Measurements from ENCODE around the gene UGT1A8.
A peak's percentile ranks its signal among the peaks of the same experiment; 100 is the strongest.
"Not testable (repeated sequence)": the region's sequence is repeated elsewhere in the genome, so short reads cannot be mapped to it uniquely, and the experiment has no call there.

The UGT1A8 gene

DNA sequence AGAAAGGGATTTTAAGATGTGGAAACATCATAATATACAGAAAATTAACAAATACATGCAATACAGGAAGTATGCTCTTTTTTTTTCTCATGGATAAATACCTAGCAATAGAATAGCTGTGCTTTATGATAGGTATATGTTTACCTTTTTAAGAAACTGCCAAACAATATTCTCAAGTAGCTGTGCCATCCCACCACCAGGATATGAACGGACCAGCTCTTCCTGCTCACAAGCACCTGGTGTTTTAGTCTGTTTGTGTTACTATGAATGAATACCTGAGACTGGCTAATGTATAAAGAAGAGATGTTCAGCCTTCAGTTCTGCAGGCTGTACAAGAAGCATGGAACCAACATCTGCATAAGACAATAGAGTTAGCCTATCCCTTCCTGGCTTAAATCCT is 19.9 kb upstream of the UGT1A8 start:
- no peak overlapping the region for H3K9ac ChIP-seq
- no peak overlapping the region for H3K27ac ChIP-seq
- H3K4me2 ChIP-seq, result no peak overlapping the region
- no peaks in the 10 kb centered on the region for H3K36me3 ChIP-seq
- peaks cover 0 to 10% (median 4%) of the 10 kb centered on the region in 11 experiments; a peak in 14 of 22 replicates for H3K9me3 ChIP-seq (replicated peaks in 1 of 11)
- H3K4me3 ChIP-seq, result no peak overlapping the region
- no peaks in the 10 kb centered on the region for H4K20me1 ChIP-seq
- H3K27me3 ChIP-seq, result no peaks in the 10 kb centered on the region
- H3K4me1 ChIP-seq, result peaks cover 7 to 17% (median 11%) of the 10 kb centered on the region in 10 experiments; a peak in 18 of 20 replicates
- TF ChIP-seq Cebpa-rat (IDR thresholded peaks at IDR 0.05), result no peak

DNA sequence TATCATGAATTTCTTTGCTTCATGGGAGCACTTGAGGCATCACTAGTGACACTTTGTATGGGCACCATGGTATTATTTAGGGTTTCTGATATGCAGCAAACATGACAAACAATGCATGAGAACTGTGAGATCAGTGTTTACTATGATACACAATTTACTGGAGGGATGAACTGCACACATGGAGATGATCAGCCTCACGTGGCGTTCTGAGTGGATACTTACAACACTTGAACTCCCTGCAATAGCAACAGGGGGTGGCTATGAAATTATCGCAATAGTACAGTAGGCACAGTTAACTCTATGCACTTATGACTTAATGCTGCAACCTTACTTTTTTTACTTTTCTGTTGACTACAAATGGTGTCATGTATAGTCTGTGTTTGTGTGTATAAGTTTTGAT is 18.5 kb upstream of the UGT1A8 start:
- H3K9ac ChIP-seq, result no peak overlapping the region
- no peaks in the 10 kb centered on the region for H3K27me3 ChIP-seq
- peaks cover 0 to 24% (median 16%) of the 10 kb centered on the region in 11 experiments; a peak in 20 of 22 replicates for H3K9me3 ChIP-seq (replicated peaks in 1 of 11)
- H4K20me1 ChIP-seq, result no peaks in the 10 kb centered on the region
- no peak overlapping the region for H3K4me3 ChIP-seq
- H3K36me3 ChIP-seq, result no peaks in the 10 kb centered on the region
- TF ChIP-seq Cebpa-rat (IDR thresholded peaks at IDR 0.05), result no peak
- H3K4me1 ChIP-seq, result peaks cover 0 to 9% (median 3%) of the 10 kb centered on the region in 10 experiments; a peak in 8 of 20 replicates
- no peak overlapping the region for H3K4me2 ChIP-seq
- H3K27ac ChIP-seq, result no peak overlapping the region

DNA sequence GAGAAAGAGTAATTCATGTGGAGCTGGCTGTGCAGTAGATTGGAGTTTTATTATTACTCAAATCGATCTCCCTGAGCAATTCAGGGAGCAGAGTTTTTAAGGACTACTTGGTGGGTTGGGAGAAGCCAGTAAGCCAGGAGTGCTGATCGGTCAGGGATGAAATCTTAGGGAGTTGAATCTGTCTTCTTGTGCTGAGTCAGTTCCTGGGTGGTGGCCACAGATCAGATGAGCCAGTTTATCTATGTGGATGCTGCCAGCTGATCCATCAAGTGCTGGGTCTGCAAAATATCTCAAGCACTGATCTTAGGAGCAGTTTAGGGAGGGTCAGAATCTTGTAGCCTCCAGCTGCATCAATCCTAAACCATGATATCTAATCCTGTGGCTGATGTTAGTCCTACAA is 17.0 kb upstream of the UGT1A8 start:
- Histone ChIP-seq H3K27me3 (no peaks in the 10 kb centered on the region), H3K27ac (no peak overlapping the region), H3K4me1 (peaks cover 0 to 9% (median 2%) of the 10 kb centered on the region in 10 experiments; a peak in 5 of 20 replicates), H3K9ac (no peak overlapping the region), H3K4me2 (peak overlapping the region in 3 of 11 experiments; percentile 22 to 50 (median 44); a peak in 6 of 22 replicates), H4K20me1 (no peaks in the 10 kb centered on the region), H3K9me3 (replicated peaks in 1 of 11) (peaks cover 0 to 26% (median 14%) of the 10 kb centered on the region in 11 experiments; a peak in 20 of 22 replicates), H3K36me3 (no peaks in the 10 kb centered on the region), H3K4me3 (no peak overlapping the region)
- no peak for TF ChIP-seq Cebpa-rat (IDR thresholded peaks at IDR 0.05)

DNA sequence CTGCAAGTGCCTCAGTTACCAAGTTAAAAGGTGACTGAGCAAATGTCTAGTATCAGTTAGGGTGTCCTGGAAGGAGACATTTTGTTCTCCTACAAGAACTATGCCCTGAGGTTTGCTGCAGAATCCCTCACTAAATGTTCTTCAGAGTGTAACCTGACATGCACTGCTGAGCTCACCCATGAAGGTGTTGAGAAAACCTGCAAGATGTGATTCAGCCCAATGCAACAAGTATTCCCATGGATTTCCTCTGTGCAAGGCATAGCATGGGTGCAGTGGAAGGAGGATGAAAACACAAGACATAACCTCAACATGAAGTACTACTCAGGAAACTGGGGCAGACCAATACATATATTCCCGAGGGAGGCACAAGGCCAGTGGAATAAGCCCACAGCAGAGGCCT is 15.4 kb upstream of the UGT1A8 start:
- Histone ChIP-seq H3K27ac (no peak overlapping the region), H3K9me3 (replicated peaks in 1 of 11) (peaks cover 0 to 23% (median 13%) of the 10 kb centered on the region in 11 experiments; a peak in 20 of 22 replicates), H3K36me3 (no peaks in the 10 kb centered on the region), H3K4me3 (no peak overlapping the region), H4K20me1 (no peaks in the 10 kb centered on the region), H3K4me2 (no peak overlapping the region; a peak in 1 of 22 replicates), H3K27me3 (no peaks in the 10 kb centered on the region), H3K9ac (no peak overlapping the region), H3K4me1 (peaks cover 0 to 9% (median 2%) of the 10 kb centered on the region in 10 experiments; a peak in 5 of 20 replicates)
- no peak for TF ChIP-seq Cebpa-rat (IDR thresholded peaks at IDR 0.05)

DNA sequence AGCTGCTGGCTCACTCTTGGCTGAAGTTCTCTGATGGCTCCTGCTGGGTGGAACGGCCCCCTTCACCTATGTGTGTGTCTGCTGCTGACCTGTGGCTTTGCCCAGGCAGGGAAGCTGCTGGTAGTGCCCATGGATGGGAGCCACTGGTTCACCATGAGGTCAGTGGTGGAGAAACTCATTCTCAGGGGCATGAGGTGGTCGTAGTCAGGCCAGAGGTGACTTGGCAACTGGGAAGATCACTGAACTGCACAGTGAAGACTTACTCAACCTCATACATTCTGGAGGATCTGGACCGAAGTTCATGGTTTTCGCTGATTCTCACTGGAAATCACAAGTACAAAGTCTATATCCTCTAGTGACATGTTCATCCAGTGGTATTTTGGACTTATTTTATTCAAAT is 13.9 kb upstream of the UGT1A8 start:
- peaks cover 0 to 9% (median 2%) of the 10 kb centered on the region in 10 experiments; a peak in 5 of 20 replicates for H3K4me1 ChIP-seq
- no peaks in the 10 kb centered on the region for H3K36me3 ChIP-seq
- no peaks in the 10 kb centered on the region for H4K20me1 ChIP-seq
- no peak overlapping the region for H3K4me3 ChIP-seq
- H3K27me3 ChIP-seq, result no peaks in the 10 kb centered on the region
- H3K9ac ChIP-seq, result no peak overlapping the region
- TF ChIP-seq Cebpa-rat (IDR thresholded peaks at IDR 0.05), result no peak
- H3K27ac ChIP-seq, result no peak overlapping the region
- H3K4me2 ChIP-seq, result no peak overlapping the region
- peaks cover 0 to 23% (median 13%) of the 10 kb centered on the region in 11 experiments; a peak in 20 of 22 replicates for H3K9me3 ChIP-seq (replicated peaks in 1 of 11)

DNA sequence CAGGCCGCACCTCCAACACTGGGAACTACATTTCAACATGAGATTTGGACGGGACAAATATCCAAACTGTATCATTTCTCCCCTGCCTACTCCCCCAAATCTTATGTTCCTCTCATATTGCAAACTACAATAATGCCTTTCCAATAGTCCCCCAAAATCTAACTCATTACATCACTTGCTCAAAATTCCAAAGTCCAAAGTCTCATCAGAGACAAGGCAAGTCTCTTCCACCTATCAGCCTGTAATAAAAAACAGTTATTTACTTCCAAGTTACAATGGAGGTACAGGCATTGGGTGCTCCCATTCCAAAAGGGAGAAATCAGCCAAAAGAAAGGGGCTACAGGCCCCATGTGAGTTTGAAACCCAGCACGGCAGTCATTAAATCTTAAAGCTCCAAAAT is 12.6 kb upstream of the UGT1A8 start:
- Histone ChIP-seq H3K4me3 (no peak overlapping the region), H4K20me1 (no peaks in the 10 kb centered on the region), H3K27ac (no peak overlapping the region), H3K9ac (no peak overlapping the region), H3K36me3 (no peaks in the 10 kb centered on the region), H3K4me1 (peaks cover 0 to 9% (median 2%) of the 10 kb centered on the region in 10 experiments; a peak in 5 of 20 replicates), H3K27me3 (no peaks in the 10 kb centered on the region), H3K4me2 (no peak overlapping the region), H3K9me3 (replicated peaks in 1 of 11) (peaks cover 0 to 30% (median 14%) of the 10 kb centered on the region in 11 experiments; a peak in 20 of 22 replicates)
- TF ChIP-seq Cebpa-rat (IDR thresholded peaks at IDR 0.05), result no peak

DNA sequence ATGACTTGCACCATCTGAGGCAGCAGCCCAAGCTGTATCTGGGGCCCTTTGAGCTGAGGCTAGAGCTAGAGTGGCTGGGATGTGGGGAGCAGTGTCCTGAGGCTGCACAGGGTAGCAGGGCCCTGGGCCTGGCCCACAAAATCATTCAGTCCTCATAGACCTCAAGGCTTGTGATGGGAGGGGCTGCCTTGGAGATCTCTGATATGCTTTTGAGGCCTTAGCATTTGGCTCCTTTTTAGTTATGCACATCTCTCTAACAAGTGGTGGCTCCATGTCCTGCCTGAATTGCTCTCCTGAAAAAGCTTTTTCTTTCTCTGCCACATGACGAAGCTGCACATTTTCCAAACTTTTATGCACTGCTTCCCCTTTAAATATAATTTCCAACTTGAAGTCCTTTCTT is 11.8 kb upstream of the UGT1A8 start:
- H3K27me3 ChIP-seq, result no peaks in the 10 kb centered on the region
- H3K4me3 ChIP-seq, result no peak overlapping the region
- H3K4me1 ChIP-seq, result peaks cover 0 to 5% (median under 1%) of the 10 kb centered on the region in 10 experiments; a peak in 5 of 20 replicates
- H3K9me3 ChIP-seq (replicated peaks in 1 of 11), result peaks cover 8 to 32% (median 20%) of the 10 kb centered on the region in 11 experiments; a peak in 21 of 22 replicates
- TF ChIP-seq Cebpa-rat (IDR thresholded peaks at IDR 0.05), result no peak
- no peak overlapping the region for H3K27ac ChIP-seq
- H3K4me2 ChIP-seq, result no peak overlapping the region
- no peaks in the 10 kb centered on the region for H4K20me1 ChIP-seq
- no peak overlapping the region for H3K9ac ChIP-seq
- no peaks in the 10 kb centered on the region for H3K36me3 ChIP-seq

DNA sequence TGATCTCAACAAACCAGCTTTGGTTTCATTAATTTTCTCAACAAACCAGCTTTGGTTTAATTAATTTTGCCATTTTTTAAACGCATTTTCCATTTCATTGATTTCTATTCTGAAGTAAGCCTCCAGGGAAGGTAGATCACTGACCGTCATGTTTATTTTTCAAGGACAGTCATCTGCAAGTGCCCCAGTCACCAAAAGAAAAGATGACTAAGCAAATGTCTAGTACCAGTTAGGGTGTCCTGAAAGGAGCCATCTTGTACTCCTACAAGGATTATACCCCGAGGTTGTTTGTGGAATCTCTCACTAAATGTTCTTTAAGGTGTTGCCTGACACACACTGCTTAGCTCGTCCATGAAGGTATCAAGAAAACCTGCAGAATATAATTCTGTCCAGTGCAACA is 6.1 kb upstream of the UGT1A8 start:
- no peak overlapping the region for H3K27ac ChIP-seq
- H3K4me1 ChIP-seq, result no peaks in the 10 kb centered on the region
- no peaks in the 10 kb centered on the region for H4K20me1 ChIP-seq
- H3K36me3 ChIP-seq, result no peaks in the 10 kb centered on the region
- H3K9ac ChIP-seq, result no peak overlapping the region
- H3K4me3 ChIP-seq, result no peak overlapping the region
- no peaks in the 10 kb centered on the region for H3K27me3 ChIP-seq
- no peak overlapping the region for H3K4me2 ChIP-seq
- peaks cover 9 to 43% (median 24%) of the 10 kb centered on the region in 11 experiments; a peak in 20 of 22 replicates for H3K9me3 ChIP-seq (replicated peaks in 1 of 11)
- no peak for TF ChIP-seq Cebpa-rat (IDR thresholded peaks at IDR 0.05)

DNA sequence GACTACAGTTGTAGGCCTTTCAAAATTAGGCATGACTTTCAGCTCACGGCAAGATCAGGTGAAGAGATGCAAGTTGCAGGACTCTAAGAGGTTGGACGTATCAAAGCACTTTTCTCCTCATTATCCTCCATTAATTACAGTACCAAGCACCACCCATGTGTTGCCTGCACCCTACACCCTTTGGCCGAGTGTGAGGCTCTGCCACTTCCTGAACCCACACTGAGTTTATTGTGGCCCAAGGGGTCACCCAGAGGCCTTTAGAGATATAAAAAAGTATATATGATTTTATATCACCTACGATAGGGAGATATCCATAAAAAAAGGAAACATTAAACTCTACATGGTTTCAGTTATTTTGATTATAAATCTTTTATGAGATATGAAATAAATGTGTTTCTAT is 2.8 kb downstream of the UGT1A8 start:
- TF ChIP-seq Cebpa-rat (IDR thresholded peaks at IDR 0.05), result no peak
- no peak overlapping the region for H3K9ac ChIP-seq
- no peak overlapping the region for H3K4me3 ChIP-seq
- no peaks in the 10 kb centered on the region for H3K27me3 ChIP-seq
- no peaks in the 10 kb centered on the region for H3K36me3 ChIP-seq
- H3K4me1 ChIP-seq, result no peaks in the 10 kb centered on the region
- no peak overlapping the region for H3K27ac ChIP-seq
- no peaks in the 10 kb centered on the region for H4K20me1 ChIP-seq
- H3K9me3 ChIP-seq (replicated peaks in 1 of 11), result peaks cover 0 to 11% (median 0%) of the 10 kb centered on the region in 11 experiments; a peak in 3 of 22 replicates
- H3K4me2 ChIP-seq, result no peak overlapping the region

DNA sequence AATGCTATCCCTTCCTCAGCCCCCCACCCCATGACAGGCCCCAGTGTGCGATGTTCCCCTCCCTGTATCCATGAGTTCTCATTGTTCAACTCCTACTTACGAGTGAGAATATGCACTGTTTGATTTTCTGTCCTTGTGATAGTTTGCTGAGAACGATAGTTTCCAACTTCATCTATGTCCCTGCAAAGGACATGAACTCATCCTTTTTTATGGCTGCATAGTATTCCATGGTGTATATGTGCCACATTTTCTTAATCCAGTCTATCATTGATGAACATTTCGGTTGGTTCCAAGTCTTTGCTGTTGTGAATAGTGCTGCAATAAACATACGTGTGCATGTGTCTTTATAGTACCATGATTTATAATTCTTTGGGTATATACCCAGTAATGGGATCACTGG is 4.4 kb downstream of the UGT1A8 start:
- H4K20me1 ChIP-seq; H3K36me3 ChIP-seq; H3K9me3 ChIP-seq (replicated peaks in 1 of 11); H3K9ac ChIP-seq; H3K4me1 ChIP-seq; H3K27me3 ChIP-seq; H3K4me3 ChIP-seq; H3K27ac ChIP-seq; H3K4me2 ChIP-seq: not testable (repeated sequence)
